GM12865 (cell line): ENCODE measurements around the gene UTS2R.

ENCODE experiments used
- DNase-seq: peaks from one replicate; pipeline ENCODE4 v3.0.0; 2010; ENCODE audit warnings: low read depth
- H3K4me3 ChIP-seq: 2 replicates; pipeline ENCODE4 v1.5.1; 2011; ENCODE audit warnings: mild to moderate bottlenecking, low read depth, low read length, control low read depth
- CTCF ChIP-seq: IDR thresholded peaks from 2 replicates; pipeline ENCODE4 v1.5.1; 2011; ENCODE audit warnings: low read length, control low read depth, low read depth, inconsistent platforms; ENCODE audit not compliant: insufficient read depth; ENCODE audit errors: missing control alignments

The UTS2R gene

GRCh38 chr17:82388922-82389283 lies 17.3 kb downstream of the UTS2R start:
- DNase-seq: no peak
- H3K4me3 ChIP-seq: no peak overlapping the region
- no peak for TF ChIP-seq CTCF

- TF ChIP-seq CTCF: no peak
- no peak overlapping the region for H3K4me3 ChIP-seq
- no peak for DNase-seq
Measured at GRCh38 chr17:82389379-82389778, 17.8 kb downstream of the UTS2R start.

DNA sequence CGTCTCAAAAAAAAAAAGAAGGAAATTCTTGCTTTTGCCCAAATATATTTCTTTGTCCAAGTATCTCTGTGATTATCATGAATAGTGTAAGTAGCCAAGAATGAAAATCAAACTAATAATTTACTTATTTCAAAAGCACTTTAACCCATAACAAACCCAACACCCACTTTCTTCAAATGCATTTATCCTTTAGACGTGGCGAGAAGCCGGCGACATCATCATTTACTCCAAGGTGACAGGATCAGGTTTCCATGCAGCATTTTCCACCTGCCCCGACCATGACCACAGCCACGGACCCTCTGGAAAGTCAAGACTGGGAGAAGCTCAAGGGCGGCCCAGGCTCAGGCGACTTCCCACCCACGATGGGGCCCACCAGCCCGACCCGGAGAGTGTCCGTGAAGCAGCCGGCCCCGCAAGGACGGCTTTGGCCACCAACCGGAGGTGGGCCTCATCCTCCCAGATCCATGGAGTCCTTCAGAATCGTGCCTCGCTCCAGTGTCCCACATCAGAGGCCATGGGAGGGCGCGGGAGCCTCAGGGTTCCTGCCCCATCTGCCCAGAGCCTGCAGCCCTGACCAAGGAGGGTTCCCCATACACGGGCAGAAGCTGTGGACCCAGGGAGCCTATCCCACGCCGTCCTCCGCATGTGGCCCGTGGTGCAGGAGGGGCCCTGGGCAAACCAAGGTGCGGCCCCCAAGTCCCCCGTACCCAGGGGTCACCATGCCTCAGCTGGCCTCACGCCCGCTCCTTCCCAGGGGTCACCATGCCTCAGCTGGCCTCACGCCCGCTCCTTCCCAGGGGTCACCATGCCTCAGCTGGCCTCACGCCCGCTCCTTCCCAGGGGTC lies 18.7 kb downstream of the UTS2R start:
- H3K4me3 ChIP-seq: no peak overlapping the region
- no peak for DNase-seq
- no peak for TF ChIP-seq CTCF

DNA sequence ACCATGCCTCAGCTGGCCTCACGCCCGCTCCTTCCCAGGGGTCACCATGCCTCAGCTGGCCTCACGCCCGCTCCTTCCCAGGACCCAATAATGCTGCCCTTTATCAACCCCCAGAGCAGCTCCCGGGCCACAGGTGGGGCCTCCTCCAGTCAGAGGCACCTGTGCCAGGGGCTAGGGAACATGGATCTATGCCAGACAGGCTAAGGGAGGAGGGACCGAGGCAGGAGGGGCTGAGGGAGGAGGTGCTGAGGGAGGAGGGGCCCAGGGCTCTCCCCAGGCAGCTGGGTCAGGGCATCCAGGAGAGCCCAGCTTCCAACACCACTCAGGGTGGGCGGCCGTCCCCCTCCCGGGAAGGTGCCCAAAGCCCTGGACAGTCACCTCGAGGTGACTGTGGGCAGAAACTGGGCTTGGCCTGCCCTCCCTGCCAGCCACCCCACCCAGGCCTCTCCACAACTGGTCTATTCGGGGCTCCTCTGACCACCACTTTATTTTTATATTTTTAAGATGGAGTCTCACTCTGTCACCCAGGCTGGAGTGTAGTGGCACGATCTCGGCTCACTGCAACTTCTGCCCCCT lies 19.4 kb downstream of the UTS2R start:
- H3K4me3 ChIP-seq: no peak overlapping the region
- no peak for TF ChIP-seq CTCF
- DNase-seq: no peak

DNA sequence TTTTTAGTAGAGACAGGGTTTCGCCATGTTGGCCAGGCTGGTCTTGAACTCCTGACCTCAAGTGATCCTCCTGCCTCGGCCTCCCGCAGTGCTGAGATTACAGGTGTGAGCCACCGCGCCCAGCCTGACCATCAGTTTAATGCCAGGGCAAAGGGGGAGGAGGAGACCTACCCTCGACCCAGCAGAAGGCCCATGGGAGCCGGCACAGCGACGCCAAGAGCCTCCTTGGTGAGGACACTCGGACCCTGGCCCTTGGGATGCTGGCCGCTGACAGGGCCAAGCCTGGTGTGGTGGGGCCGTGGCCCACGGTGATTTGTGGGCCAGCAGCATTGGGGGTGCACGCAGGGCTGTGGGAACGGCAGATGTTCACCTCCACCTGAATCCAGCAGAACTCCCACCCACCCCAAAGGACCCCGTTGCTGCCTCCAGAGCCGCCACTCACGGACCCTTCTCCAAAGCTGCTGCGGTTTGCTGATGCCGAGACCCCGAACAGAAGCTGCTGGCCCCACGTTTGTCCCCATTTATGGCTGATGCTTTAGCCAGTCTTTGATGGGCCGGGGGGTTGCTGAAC lies 20.0 kb downstream of the UTS2R start:
- no peak for TF ChIP-seq CTCF
- H3K4me3 ChIP-seq: no peak overlapping the region
- no peak for DNase-seq

- TF ChIP-seq CTCF: no peak
- H3K4me3 ChIP-seq: no peak overlapping the region
- no peak for DNase-seq
Measured at GRCh38 chr17:82392209-82392920, 20.8 kb downstream of the UTS2R start.
